CD4-positive, alpha-beta T cell treated with Interleukin-4 for 1 hour (primary cell): ENCODE results near the gene ZBTB9.
"Not testable (repeated sequence)": the region's sequence is repeated elsewhere in the genome, so short reads cannot be mapped to it uniquely, and the experiment has no call there.

Experiments used
- DNase-seq, 2 donors: peaks; one replicate each; pipeline ENCODE4 v3.0.0-alpha.2; 2020 to 2022

The ZBTB9 gene

DNA sequence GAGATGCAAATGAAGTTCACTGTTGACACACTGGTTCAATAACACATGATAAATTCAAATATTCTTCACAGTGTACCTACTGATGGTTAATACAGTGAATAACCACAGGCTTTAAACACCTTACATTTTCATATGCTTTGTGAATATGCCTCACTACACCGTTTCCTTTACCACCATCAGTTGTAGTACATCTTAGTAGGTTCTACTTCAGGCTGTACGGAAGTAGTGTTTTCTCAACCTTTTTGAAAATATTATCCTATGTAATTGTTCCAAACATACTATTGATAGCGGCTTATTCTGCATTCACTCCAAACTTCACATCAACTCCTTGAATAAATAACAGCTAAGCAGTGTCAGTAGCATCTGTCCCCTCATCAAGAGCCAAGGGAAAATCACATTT is 15.3 kb downstream of the ZBTB9 start:
- no peak for DNase-seq

DNA sequence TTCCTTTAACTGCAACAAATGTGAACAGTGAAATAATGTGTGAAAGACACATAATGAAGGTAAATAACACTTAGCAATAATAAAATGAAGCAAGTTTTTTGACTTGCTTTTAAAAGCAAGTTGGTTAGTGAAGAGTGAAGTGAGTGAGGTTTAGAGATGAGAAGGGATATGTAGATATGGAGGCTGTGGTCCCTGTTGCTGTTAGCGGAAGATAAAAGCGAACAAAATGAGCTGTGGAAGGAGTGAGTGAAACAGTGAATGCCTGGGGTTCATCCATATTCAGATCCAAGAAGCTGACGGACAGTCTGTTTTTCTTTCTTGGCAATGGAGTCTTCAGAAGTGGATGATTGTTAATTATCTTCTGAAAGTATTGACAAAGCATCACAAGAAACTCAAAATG is 23.5 kb downstream of the ZBTB9 start:
- DNase-seq: no peak

DNA sequence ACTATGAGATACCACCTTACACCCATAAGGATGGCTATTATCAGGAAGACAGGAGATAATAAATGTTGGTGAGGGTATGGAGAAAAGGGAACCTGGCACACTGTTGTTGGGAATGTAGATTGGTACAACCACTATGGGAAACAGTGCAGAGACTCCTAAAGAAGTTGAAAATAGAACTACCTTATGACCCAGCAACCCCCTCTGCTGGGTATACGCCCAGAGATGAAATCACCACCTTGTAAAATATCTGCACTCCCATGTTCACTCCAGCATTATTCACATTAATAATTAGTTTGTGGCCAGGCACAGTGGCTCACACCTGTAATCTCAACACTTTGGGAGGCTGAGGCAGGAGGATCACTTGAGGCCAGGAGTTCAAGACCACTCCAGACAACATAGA is 26.8 kb downstream of the ZBTB9 start:
- peak in 1 of 2 donors; percentile 22 for DNase-seq

DNA sequence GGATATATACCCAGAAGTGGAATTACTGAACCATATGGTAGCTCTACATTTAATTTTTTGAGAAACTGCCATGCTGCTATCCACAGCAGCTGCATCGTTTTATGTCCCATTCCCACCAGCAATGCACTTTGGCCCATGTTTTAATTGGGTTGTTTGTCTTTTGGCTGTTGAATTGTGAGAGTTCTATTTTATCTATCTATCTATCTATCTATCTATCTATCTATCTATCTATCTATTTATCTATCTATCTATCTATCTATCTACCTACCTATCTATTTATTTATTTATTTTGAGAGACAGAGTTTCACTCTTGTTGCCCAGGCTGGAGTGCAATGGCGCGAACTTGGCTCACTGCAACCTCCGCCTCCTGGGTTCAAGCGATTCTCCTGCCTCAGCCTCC is 28.2 kb downstream of the ZBTB9 start:
- not testable (repeated sequence) for DNase-seq

DNA sequence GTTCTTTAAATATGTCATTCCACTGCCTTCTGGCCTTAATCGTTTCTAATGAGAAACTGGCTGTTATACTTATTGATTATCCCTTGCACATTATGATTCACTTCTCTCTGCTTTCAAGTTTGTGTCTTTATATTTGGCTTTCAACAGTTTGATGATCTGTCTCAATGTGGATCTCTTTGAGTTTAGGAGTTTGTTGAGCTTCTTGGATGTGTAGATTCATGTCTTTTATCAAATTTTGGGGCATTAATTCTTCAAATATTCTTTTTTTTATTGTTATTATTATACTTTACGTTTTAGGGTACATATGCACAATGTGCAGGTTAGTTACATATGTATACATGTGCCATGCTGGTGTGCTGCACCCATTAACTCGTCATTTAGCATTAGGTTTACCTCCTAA is 29.3 kb downstream of the ZBTB9 start:
- DNase-seq: no peak

- DNase-seq: not testable (repeated sequence)
Observed at GRCh38 chr6:33484673-33485262, 30.4 kb downstream of the ZBTB9 start.

GRCh38 chr6:33485680-33486079 is 31.3 kb downstream of the ZBTB9 start:
- not testable (repeated sequence) for DNase-seq

DNA sequence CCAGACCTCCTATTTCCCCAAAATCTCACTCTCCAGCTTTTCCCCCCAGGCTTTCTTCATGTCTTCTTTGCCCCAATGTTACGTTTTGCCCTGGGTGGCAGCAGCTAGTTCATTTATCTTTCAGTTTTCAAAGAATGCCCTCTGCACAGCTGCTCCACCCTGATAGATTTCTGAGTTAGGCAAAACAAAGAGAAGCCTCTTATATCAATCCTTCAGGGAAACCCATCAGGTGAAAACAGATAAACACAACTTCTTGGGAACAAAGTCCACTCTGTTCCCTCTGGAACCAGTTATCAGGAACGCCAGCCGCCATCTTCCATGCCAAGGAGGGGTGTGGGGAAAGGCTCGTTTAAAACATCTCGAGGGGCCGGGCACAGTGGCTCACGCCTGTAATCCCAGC is 34.0 kb downstream of the ZBTB9 start:
- no peak for DNase-seq

GRCh38 chr6:33490198-33490597 is 35.8 kb downstream of the ZBTB9 start:
- no peak for DNase-seq

DNA sequence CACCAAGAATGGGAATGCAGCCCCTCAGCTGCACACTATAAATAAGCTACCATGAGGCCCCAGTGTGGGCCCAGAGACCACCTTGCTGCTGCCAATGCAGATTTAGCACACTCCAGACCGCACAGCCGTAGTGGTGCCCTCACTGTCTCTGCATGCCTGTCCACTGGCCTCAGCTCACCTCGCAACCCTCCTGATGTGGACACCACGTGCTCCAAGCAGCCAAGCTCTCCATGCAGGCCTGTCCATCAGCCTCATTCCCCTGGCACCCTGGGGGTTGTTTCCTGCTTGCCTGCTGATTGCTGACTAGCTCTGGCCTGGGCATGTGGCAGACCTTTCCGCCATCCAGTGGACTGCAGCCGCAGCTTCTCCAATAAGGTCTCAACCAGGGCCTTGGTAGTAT is 36.2 kb downstream of the ZBTB9 start:
- no peak for DNase-seq

DNA sequence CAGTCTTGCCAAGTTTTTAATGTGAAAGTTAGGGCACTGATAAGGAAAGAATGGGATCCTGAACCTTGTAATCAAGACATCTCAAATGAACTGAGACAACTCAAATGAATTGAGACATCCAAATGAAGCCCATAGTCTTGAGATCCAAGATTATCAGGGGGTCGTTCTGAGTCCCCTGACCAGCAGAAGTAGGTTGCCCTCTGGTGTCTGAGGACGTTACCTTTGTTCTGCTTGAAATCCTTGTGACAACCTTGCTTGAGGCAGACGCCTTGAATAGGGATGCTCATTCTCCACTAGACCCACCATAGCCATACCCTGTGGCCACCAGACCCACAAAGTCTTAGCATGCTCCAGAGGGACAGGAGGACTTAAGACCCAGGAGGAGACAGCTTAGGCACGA is 37.7 kb downstream of the ZBTB9 start:
- peak; percentile 13 for DNase-seq

DNA sequence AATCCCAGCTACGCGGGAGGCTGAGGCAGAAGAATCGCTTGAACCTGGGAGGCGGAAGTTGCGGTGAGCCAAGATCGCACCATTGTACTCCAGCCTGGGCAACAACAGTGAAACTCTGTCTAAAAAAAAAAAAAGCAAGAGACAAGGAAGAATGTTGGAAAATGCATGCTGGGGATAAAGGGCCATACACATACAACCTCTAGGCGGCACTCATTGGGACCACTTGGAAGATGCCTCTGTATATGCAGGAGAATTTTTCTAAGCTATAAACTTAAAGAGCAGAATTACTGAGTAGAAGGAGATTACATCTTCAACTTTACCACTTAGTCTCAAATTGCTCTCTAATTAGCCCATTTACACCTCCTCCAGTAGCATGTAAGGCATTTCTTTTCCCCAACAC is 42.8 kb downstream of the ZBTB9 start:
- DNase-seq: no peak

DNA sequence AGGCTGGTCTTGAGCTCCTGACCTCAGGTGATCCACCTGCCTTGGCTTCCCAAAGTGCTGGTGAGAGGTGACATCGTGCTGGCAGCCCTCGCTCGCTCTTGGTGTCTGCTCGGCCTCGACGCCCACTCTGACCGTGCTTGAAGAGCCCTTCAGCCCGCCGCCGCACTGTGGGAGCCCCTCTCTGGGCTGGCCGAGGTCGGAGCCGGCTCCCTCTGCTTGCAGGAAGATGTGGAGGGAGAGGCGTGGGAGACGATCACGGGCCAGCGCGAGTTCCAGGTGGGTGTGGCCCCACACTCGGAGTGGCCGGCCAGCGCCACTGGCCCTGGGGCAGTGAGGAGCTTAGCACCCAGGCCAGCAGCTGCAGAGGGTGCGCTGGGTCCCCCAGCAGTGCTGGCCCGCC is 48.1 kb downstream of the ZBTB9 start:
- DNase-seq: no peak

- no peak for DNase-seq
Observed at GRCh38 chr6:33504486-33504885, 50.1 kb downstream of the ZBTB9 start.

- DNase-seq: no peak
Observed at GRCh38 chr6:33505548-33506370, 51.4 kb downstream of the ZBTB9 start.
